GM21515 (cell line): Measurements from ENCODE around the gene MACROD2.

Experiments
- ATAC-seq: cut with Tn5 transposase; IDR thresholded peaks from one replicate; pipeline ENCODE4 v1.9.1; 2021; ENCODE audit not compliant: unreplicated experiment

The MACROD2 gene

DNA sequence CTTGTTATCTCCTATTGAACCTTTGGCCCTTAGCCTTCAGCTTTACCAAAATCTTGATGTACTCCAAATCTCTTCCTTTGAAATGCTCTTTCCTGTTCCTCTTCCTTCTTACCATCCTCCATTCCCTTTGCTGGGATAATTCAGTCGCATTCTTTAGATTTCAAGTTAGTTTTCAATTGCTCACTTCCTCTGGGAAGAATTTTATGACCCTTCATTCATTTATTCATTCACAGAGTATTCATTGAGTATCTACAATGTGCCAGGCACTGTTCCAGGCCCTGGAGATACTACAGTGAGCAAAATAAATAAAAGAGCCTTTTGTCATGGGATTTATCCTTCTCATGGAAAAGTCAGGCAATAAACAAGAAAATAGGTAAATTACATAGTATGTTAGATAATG lies 890.3 kb downstream of the MACROD2 start:
- no peak for ATAC-seq

DNA sequence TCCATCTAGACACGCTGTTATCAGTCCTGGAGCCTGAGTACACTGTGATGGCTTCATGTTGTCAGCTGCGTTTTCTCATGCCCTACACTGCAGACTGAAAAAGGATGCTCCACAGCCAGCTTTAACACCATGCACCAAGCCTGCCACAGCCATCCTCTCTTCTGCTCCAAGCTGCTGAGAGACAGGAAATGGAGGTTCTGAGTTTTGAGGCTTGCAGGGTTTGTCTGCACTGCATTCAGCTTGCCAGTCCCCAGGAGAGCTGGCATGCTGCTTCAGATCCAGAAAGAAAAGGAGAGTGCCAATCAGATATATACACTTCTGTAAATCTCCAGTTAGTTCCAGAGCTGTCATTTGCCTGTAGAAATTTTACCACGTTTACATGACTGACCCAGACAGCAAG lies 892.8 kb downstream of the MACROD2 start:
- no peak for ATAC-seq

DNA sequence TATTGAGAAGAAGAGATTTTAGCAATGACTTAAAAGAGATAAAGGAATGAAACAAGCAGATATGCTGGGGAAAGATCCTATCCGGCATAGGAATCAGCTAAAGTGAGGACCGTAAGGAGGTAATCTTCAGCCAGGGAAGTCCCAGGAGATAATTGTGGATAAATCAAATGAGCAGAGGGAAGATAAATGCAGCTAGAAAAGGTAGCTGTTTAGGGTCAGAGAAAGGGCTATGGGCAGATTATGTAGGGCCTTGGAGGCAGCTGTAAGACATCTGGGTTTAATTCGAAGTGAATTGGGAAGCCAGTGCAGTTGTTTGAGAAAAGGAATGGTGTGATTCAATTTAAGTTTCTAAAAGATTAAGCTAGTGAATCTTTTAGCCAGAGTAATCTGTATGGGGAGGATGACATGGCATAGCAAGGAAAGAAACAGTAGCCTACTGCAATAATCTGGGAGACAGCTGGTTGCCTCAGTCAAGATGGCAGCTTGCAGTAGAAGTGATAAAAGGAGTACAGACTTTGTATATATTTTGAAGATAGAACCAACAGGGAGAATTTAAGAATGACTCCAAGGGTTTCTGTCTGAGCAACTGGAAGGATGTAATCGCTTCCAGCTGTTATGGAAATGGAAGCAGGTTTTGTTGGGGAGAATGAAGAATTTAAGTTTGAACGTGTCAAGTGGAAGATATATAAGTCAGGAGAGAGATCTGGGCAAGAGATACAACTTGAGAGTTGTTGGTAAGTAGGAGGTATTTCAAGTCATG lies 894.4 kb downstream of the MACROD2 start:
- no peak for ATAC-seq

DNA sequence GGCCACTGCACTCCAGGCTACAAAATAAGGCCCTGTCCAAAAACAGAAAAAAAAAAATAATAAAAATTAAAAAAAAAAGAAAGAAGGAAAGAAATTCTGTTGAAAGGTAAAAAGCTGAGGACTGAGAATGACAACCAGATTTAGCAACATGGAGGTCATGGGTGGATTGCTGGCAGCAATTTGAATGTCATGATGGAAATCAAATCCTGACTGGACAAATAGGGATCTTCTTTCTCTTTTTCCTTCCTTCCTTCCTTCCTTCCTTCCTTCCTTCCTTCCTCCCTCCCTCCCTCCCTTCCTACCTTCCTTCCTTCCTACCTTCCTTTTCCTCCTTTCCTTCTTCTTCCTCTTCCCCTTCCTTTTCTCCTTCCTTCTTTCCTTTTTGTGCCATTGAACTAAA lies 895.4 kb downstream of the MACROD2 start:
- no peak for ATAC-seq

DNA sequence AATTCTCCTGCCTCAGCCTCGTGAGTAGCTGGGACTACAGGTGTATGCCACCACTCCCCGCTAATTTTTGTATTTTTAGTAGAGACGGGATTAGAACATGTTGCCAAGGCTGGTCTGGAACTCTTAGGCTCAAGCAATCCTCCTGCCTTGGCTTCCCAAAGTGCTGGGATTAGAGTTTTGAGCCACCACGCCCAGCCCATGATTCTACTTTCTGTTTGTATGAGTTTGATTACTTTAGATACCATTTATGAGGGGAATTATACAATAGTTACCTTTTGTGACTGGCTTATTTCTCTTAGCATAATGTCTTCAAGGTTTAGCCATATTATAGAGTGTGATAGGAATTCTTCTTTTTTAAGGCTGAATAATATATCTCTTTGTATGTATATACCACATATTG lies 897.5 kb downstream of the MACROD2 start:
- ATAC-seq: no peak

DNA sequence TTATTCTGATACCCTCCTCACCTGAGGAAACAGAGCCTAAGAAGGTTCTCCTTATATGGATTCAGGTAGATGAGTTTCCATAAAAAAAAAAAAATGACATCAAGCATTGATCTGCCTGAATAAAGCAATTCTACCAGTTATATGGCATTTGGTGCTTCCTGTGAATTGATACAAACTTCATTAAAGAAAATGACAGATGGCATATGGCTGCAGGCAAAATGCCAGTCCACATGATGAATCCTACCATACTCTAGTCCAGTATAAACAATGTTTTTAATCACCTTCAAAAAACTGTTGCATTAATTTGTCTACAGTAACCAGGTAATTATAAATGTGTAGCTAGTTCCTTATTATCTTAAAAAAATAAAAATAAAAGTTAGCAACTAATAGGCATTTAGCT lies 901.3 kb downstream of the MACROD2 start:
- ATAC-seq: no peak

DNA sequence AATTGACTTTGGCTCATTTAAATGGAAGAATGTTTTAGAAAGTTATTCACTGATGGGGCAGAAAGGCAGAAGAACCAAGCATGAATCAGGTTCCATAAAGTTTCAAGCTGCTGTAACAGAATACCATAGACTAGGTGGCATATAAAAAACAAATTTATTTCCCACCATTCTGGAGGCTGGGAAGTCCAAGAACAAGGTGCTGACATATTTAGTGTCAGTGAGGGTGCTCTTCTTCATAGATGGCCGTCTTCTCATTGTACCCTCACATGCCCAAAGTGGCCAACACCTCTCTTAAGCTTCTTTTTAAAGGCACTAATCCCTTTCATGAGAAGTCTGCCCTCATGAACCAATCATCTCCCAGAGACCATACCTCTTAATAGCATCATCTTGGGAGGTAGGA lies 902.3 kb downstream of the MACROD2 start:
- no peak for ATAC-seq

DNA sequence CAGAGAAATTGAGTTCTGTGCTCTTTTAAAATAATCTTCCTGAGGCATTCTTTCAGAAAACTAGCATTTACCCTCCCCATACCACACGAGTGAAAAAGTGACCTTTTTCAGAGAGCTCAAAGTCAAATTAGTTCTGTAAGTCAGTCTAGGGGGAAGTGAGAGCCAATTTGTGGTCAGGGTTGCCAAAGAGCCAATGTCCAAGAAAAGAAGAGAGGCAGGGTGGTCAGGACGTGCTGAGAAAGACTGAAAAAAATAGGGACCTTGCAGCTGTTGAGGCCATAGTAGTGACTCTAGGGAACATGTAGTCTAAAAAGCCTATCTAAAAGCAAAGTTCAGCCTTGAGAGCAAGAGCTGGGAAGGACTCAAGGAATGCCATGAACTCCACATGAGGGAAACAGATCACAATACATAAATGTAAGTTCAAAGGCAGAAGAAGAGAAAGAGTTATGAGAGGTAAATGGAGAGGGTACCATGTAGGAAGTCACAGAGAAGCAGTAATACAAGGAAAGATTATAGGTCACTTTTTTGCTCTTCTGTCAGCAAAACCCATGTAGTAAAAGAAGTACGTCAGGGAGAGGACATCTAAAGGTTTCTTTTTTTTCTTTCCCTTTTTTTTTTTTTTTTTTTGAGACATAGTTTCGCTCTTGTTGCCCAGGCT lies 907.2 kb downstream of the MACROD2 start:
- peak; percentile 87 for ATAC-seq

DNA sequence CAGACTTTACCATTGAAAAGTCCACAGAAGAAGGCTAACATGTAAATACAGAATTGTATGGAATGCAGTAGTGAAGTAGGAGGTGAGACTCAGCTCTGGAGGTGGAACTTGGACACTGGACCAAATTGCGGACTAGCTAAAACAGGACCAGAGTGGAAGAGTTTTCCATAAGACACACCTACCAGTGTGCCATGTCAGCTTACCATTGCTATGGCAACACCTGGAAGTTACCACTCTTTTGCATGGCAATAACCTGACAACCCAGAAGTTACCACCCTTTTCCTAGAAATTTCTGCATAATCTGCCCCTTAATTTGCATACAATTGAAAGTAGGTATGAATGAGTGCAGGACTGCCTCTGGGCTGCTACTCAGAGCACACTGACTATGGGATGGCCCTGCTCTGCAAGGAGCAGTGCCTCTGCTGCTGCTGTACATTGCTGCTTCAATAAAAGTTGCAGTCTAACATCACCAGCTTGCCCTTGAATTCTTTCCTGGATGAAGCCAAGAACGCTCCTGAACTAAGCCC lies 911.7 kb downstream of the MACROD2 start:
- no peak for ATAC-seq

DNA sequence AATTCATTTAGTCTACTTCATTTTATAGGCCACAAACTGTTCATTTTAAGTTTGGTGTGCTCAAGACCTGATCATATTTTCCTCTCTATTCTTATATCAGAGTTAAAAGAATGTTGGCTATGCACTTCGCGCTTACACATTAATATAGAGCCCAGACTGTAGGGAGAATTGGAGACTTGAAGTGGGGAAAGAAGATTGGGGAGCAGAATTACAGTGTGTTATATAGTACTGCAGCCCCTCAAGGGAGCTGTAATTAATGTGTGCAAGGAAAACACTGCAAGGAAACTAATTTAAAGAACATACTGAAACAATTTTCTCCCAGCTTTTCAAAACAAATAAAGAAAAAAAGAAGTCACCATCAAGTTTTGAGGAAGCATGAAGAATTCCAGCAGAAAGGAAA lies 914.8 kb downstream of the MACROD2 start:
- no peak for ATAC-seq

DNA sequence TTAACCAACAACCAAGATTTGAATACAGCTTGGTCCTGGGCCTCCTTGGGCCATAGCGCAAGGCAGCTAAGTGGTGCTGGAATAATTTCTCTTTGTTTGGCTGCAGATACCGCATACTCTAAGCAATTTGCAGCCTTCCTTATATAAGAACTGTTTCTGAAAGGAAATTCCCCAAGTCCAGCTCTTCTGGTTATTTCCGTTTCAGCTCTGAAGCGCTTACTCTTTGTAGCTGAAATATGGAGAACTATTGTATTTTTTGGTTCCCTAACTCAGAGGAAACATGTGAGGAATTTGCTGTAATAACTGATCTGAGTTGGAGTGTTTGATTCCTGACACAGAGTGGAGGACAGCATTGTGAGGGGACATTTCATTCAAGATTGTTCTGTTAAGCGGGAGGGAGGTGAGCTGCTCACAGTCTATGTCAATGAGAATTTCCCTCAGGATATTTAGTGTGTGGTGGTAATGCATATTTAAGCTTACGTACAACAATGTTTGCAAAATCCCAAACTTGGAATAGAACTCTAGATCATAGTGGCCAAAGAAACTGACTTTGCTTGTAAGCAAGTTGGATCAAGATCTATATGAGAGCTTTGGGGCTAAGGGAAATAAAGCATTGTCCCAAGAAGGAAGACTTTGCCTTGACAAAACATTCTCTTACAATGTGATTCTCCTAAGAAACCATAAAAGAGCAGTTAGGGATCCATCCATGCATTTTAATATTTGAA lies 918.7 kb downstream of the MACROD2 start:
- no peak for ATAC-seq

DNA sequence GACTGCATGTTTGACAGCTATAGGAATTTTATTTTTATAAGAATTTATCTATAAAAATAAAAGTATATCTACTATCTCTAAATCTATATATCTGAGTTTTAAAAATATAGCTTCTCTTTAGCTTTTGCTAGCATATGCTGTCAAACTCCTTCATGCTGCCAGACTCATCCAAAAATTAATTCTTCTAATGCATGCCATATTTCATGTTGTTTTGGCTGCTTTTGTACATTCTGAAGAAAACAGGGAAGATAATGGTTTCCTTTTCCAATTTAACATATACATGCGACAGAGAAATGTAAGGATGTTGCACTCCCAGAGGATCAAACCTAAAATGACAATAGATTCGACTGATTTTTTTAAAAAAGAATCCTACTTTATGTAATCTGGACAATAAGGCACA lies 919.3 kb downstream of the MACROD2 start:
- no peak for ATAC-seq

DNA sequence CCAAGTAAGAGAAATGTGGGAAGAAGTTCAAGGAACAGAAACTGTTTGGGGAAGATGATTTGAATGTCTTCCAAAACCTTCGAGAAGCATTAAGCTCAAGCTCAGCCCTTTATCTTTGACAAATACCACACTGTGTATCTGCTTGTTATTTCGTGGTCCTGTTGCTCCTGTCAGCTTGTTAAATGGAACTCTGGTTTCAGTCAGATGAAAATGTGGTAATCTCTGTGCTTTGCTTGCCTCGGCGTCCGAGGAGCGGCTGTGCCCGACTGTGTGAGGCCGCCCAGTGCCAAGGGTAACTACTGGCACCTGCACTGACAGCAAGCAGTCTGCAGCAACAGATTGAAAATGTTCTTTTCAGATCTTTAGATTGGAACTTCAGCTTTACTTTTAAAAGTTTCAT lies 920.0 kb downstream of the MACROD2 start:
- ATAC-seq: no peak

DNA sequence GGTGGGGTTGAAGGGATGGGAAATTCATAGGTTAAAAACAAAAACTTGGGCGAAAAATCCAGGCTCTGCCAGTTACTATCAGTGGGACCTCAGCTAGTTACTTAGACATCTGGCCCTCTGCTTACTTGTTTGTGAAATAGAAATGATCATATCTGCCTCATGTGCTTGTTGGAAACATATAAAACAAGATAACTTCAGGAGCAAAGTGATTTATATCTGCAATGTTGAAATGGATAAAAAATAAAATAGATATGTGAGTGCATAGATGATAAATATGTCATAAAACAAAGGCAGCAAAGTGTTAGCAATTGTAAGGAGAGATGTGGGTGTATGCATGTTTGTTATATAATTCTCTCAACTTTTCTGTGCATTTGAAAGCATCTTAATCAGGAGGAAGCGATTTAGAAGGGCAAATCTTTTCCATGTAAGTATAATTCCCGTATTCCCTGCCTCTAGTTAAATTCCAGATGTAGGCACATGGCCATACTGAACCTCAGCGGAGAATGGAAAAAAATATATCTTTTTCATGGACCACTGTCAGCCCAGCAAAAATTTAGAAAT lies 921.1 kb downstream of the MACROD2 start:
- ATAC-seq: no peak

DNA sequence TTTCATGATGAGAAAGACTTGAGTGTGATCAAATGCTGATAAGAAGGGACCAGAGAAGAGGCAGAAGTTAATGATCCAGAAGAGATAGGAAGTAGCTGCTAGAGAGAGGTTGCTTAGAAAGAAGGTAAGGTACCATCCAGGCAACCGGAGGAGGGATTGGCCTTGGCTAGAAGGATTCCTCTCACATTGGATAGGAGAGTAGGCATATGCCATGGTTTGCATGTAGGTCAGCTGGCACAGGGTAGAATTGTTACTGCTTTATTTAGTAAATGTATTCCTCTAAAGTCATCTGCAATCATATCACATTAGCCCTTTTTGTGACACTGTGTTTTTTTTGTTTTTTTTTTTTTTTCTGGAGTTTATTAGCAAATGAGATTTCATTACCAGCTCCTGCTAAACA lies 923.0 kb downstream of the MACROD2 start:
- no peak for ATAC-seq

DNA sequence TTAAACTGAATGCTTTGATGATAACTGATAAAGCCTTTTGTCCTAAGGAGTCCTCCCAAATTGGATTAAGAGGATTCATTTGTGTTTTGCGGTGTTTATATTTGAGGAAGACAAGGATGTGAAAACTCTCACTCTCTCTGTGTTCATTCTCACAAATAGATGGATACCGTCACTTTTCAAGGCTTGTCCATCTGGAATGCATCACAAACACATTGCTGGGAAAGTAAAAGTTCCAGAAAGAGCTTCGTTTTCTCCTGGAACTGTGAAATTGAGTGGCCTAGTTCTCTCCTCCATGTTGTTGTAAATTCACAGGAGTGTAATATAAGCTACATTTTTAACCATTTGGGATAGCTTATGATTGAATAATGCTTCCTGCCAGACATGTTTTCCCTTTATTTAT lies 923.7 kb downstream of the MACROD2 start:
- no peak for ATAC-seq

DNA sequence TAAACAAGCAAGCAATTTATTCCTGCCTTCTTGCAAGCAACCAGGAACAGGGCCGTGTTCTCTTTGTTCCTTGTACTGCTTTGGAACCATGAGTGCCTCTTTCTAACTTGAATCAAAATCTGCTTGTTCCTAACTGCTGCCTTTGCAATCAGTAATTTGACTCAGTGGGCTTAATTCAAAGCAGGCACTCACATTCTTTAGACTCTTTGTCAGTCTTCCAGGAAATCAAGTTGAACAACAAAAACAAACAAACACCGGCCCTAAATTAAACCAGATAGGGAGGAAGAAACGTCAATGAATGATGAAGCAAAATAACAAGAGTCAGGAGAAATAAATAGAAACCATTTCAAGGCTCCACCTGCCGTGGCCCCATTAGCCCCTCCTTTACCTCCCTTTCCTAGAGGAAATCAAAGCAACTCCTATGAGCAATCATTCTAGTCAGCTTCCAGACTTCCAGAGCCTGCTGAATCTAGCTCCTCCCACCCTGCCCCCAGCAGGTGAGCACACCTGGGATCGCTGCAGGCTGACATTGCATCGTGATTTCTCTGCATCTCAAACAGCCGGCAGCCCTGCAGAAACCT lies 924.3 kb downstream of the MACROD2 start:
- ATAC-seq: no peak

DNA sequence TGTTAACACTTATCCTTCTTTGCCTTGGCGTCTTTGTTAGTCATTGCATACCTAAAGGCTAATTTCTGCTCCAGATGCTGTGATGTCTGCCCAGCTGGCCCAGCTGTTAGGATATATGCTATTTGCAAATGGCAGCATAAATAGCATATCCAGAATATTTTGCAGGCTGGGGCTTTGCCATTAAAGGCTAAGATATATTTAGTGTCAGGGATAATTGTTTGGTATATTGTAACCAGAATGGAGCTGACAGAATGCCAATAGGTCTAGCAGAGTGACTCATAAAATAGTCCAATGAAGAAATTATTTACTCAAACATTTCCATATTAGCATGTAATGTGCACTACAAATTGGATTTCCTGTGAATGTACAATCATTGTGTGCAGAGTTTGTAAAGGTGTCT lies 926.2 kb downstream of the MACROD2 start:
- no peak for ATAC-seq

DNA sequence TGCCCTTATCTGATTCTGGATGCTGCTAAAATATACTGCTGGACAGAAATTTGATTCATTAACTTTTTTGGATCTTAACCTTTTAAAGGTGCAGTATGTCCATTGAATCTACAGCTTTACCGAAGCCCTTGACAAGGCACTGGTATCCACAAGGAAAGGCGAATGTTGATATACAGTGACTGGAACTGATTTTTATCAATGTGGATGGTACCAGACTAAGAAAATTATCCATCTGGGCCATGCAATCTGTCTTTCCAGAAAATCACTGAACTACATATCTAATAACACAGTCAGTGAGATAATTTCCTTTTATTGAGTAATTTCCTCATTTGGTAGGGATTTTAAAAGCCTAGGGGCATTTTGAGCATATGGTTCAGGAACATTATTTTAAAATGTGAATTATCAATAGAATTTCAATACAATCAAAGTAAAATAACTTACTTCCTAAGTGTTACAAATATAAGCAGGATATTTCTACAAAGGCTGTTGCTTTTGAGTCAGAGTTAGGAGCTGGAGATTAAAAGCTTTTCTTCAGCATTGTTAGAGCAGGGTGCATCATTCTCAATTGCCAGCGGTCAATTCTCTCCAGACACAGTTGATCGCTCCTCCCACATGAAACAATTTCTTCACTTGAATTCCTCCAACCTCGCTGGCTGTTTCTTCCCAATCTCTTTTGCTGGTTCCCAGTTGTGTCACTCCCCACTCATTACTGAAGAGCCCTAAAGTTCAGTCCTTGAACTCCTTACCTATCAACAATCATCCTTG lies 927.4 kb downstream of the MACROD2 start:
- no peak for ATAC-seq

DNA sequence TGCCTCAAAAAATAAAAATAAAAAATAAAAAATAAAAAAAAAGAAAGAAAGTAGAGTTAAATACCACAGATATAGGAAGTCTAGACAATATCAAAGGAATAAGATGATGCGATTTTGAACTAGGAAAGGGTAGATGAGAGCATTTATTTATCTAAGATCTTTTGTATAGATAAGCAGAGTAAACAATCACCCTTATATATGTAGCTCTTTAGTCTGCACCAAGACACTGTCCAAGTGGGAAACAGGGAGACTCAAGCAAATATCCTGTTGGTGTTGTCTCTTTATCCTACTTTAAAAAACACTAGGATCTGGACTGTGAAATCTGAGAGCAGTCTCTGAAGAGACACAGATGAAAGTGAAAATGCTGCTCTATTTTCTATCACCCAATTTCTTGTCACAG lies 929.1 kb downstream of the MACROD2 start:
- ATAC-seq: no peak

DNA sequence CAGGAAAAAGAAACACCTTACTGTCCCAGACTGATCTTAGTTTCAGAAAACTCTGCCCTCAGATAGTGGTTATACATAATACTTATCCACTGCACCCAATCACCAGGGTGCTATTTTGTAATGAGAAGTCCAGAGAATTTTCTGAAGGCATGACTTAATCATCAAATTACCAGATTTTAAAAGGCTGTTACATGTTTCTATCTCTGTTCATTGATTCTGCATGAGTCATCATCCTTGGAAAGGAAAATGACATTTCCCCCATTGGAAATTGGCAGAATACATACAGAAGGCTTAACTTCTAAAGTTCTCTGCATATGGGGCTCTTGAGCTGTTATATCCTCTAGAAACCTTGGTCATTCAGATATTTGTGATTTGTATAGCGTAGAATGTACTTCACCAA lies 930.0 kb downstream of the MACROD2 start:
- ATAC-seq: no peak
